Measurements from ENCODE around the gene HOXC6.

HOXC6 gene

GRCh38 chr12:53989227-53990113 is 38.8 kb upstream of the HOXC6 start:
- peak in 5 of 51 donors; percentile 1 to 24 (median 8) for DNase-seq

- DNase-seq, result no peak
Measured at GRCh38 chr12:53990311-53991076, 37.7 kb upstream of the HOXC6 start.

GRCh38 chr12:53991077-53991460 is 37.2 kb upstream of the HOXC6 start:
- DNase-seq, result no peak

DNA sequence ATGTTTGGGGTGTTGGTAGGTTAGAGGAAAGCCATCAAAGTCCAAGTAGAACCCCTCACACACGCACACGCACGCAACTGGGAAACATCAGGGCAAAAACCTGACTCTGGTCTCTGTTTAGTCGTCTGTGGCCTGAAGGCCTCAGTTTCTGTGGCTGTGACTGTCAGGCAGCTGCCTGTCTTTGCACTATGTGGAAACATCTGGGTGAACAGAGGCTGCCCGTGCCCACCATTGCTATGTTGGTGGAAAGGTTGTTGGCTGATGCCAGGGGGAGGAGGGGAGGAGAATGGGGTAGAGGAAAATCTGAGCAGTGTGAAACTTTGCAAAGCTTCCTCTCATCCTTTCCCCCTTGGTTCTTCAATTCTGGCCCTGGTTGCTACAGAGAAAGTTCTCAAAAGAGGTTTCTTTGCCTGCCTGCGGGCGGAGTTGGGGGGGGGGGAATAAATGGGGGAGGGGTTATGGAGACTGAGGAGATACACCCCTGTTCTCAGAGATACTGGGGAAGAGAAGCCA is 35.8 kb upstream of the HOXC6 start:
- DNase-seq, result no peak

- no peak for DNase-seq
Measured at GRCh38 chr12:53993162-53994008, 34.9 kb upstream of the HOXC6 start.

- DNase-seq, result no peak
Measured at GRCh38 chr12:53994009-53994263, 34.3 kb upstream of the HOXC6 start.

- no peak for DNase-seq
Measured at GRCh38 chr12:53994264-53995001, 33.8 kb upstream of the HOXC6 start.

- no peak for DNase-seq
Measured at GRCh38 chr12:53995002-53995377, 33.2 kb upstream of the HOXC6 start.

- DNase-seq, result no peak
Measured at GRCh38 chr12:53995378-53996239, 32.6 kb upstream of the HOXC6 start.

GRCh38 chr12:53996240-53997203 is 31.7 kb upstream of the HOXC6 start:
- DNase-seq, result no peak

DNA sequence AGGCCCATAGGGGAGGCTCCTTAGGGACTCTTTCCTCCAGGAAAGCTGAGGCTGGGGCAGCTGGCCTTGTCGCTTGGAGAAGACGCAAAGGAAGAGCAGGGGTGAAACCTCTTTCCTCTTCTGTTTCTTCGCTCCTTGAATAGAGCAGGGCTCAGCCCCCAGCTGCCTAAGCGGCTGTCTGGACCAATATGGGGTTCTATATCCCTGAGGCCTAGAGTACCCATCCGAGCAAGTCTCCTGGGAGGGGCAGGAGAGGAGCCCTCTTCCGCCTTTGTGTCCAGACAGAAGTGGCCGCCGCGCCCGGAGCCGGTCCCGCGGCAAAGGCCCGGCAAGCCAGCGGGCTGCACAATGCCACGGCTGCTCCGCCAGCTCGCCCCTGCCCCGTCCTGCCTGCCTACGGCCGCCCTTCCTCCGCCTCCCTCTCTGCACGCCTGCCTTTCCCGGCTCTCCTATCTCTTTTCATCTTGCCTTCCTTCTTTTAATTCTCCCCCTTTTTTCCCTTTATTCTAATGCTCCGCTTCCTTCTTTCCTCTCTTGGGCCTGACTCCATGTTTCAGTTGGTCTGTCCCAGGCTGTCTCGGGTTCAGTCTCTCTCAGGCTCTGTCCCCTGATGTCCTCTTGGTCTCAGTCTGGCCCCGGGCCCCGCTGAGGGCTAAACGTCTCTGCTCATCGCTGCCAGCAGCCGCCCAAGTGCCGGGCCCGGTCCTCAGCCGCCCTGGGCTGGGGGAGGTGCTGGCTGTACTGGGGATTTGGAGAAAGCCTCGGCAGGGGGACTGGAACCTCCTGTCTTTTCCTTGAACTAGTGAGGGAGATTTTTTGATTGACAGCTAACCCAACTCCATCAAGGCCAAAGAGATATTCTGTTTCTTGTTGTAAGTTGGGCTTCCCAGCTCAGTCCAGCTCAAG is 30.8 kb upstream of the HOXC6 start:
- no peak for DNase-seq

GRCh38 chr12:53998110-53998899 is 29.9 kb upstream of the HOXC6 start:
- DNase-seq, result no peak

GRCh38 chr12:53998900-53999236 is 29.4 kb upstream of the HOXC6 start:
- DNase-seq, result no peak

DNA sequence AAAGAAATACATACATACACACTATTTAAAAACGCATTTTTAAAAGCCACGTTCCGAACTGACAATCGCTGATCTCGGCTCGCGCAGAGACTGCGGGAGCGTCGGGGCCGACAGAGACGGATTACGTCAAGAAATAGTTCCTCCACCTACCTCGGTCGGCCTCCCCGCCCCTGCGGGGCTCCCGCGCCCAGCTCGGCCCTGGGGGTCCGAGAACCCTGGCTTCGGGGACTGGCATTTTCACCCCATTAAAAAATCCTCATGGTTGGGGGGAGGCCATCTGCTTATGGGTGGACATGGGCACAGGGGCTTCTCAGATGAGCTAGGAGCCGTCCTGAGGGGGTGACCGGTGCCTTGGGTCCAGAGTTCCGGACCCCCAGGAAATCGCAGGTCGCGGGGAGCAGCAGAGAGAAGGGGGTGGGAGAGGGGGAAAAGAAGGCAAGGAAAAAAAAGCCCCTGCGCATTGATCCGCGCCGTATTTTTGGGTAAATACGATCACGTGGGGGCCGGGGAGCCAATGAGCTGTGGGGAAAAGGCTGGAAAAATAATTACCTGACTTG is 28.6 kb upstream of the HOXC6 start:
- DNase-seq, result no peak

DNA sequence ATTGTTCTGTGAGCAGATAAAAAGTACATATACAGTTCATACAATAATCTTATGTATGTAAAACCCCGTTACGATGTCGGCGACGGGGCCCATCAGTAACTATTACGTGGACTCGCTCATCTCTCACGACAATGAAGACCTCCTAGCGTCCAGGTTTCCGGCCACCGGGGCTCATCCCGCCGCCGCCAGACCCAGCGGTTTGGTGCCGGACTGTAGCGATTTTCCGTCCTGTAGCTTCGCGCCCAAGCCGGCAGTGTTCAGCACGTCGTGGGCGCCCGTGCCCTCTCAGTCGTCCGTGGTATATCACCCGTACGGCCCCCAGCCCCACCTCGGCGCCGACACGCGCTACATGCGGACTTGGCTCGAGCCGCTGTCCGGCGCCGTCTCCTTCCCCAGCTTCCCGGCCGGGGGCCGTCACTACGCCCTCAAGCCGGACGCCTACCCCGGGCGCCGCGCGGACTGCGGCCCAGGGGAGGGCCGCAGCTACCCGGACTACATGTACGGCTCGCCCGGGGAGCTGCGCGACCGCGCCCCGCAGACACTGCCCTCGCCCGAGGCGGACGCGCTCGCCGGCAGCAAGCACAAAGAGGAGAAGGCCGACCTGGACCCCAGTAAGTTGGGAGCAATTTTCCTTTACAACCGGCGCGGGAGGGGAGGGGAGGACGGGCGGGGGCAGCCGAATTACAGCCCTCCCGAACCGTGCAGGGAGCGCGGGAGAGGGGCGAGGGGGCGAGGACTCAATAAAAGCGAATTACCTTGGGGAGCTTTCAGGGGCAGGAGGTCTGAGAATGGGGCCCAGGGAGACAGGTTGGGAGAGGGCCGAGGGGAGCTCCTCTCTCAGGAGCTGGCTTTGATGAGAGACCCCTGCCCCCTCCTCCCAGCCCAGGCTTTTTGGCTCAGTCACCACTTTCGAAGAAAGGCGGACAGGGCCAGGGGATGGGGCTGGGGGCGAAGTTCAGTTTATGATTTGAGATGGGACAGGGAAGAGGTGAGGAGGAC is 27.8 kb upstream of the HOXC6 start, which contains the start of gene HOXC9:
Gene HOXC9 (plus strand): TSS at position 46 of the 999 bp plus-strand sequence. CDS start 28 bp downstream, at position 74.
- DNase-seq, result no peak

Measured in hypothalamus (tissue), 51 donors.